Neuron (in vitro differentiated cells): ENCODE data around the gene ZBTB43.

ENCODE experiments used
- H2AFZ ChIP-seq: one replicate; pipeline ENCODE4 v1.6.1; 2013; ENCODE audit warnings: low read depth, mild to moderate bottlenecking, inconsistent platforms, low read length, moderate library complexity
- H3K27me3 ChIP-seq: one replicate; pipeline ENCODE4 v1.6.1; 2013; ENCODE audit warnings: low read length; ENCODE audit not compliant: insufficient read depth
- H3K36me3 ChIP-seq: one replicate; pipeline ENCODE4 v1.6.1; 2013; ENCODE audit warnings: low read length; ENCODE audit not compliant: insufficient read depth
- H3K4me1 ChIP-seq: one replicate; pipeline ENCODE4 v1.6.1; 2013; ENCODE audit warnings: low read length; ENCODE audit not compliant: insufficient read depth
- H3K4me3 ChIP-seq: 2 replicates; pipeline ENCODE4 v1.5.1; 2013; ENCODE audit warnings: mild to moderate bottlenecking, low read length, moderate library complexity
- H3K9me3 ChIP-seq: one replicate; pipeline ENCODE4 v1.6.1; 2013; ENCODE audit warnings: low read length

The ZBTB43 gene

GRCh38 chr9:126880226-126880946 lies 75.5 kb downstream of the ZBTB43 start:
- Histone ChIP-seq H3K27me3 (no peaks in the 10 kb centered on the region), H3K9me3 (peaks cover 2% of the 10 kb centered on the region), H3K4me1 (peaks cover 3% of the 10 kb centered on the region), H3K36me3 (peaks cover 26% of the 10 kb centered on the region), H2AFZ (no peak overlapping the region), H3K4me3 (no peak overlapping the region)

GRCh38 chr9:126880947-126881332 lies 76.1 kb downstream of the ZBTB43 start:
- peaks cover 26% of the 10 kb centered on the region for H3K36me3 ChIP-seq
- no peaks in the 10 kb centered on the region for H3K27me3 ChIP-seq
- peaks cover 3% of the 10 kb centered on the region for H3K4me1 ChIP-seq
- no peak overlapping the region for H3K4me3 ChIP-seq
- H3K9me3 ChIP-seq: peaks cover 2% of the 10 kb centered on the region
- H2AFZ ChIP-seq: no peak overlapping the region

DNA sequence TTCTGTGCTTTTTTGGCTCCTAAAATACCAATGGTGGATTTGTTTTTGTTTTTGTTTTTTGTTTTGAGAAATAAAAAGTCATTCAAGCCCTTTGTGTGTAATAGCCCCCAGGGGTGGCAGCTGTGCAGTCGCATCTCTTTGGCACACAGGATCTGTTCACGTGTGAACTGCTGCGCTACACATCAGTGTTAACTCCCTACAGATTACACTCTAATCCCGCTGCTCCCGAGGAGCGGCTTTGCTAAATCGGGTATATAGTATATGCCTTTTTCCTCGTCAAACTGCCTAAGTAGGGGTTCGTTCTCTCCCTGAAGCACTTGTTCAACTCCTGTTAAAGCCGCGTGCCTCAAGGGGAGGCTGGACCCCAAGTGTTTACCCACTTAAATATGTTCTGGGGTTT lies 77.9 kb downstream of the ZBTB43 start:
- Histone ChIP-seq H2AFZ (no peak overlapping the region), H3K36me3 (peaks cover 26% of the 10 kb centered on the region), H3K4me3 (no peak overlapping the region), H3K9me3 (peaks cover 2% of the 10 kb centered on the region), H3K27me3 (no peaks in the 10 kb centered on the region), H3K4me1 (peaks cover 3% of the 10 kb centered on the region)

DNA sequence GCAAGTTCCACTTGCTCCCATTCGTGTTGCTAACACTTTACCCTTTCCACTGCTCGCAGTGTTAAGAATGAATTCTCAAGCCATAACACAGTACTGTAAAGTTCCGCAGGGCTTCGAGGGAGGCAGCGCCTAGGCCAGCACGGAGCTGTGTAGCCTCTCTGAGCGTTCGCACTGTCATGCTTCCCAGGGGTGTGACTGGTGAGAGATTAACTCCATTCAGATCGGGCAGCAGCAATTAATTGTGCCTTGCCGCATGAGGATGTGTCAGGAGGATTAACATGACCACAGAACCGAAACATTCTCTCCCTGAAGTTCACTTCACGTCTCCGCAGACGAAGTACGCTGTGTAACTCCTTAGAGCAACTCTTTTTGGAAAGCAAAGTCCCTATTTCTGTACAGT lies 78.8 kb downstream of the ZBTB43 start:
- H3K36me3 ChIP-seq: peaks cover 26% of the 10 kb centered on the region

GRCh38 chr9:126885131-126885641 lies 80.3 kb downstream of the ZBTB43 start:
- H3K27me3 ChIP-seq: no peaks in the 10 kb centered on the region
- peaks cover 2% of the 10 kb centered on the region for H3K9me3 ChIP-seq
- H3K4me1 ChIP-seq: peaks cover 3% of the 10 kb centered on the region
- peaks cover 15% of the 10 kb centered on the region for H3K36me3 ChIP-seq
- H2AFZ ChIP-seq: no peak overlapping the region
- H3K4me3 ChIP-seq: no peak overlapping the region

More for the DNA sequence above, 78.8 kb downstream of the ZBTB43 start:
- Histone ChIP-seq H3K4me1 (peaks cover 3% of the 10 kb centered on the region), H2AFZ (no peak overlapping the region), H3K27me3 (no peaks in the 10 kb centered on the region), H3K9me3 (peaks cover 2% of the 10 kb centered on the region), H3K4me3 (no peak overlapping the region)

- H2AFZ ChIP-seq: no peak overlapping the region
- H3K4me3 ChIP-seq: no peak overlapping the region
- H3K4me1 ChIP-seq: peaks cover 3% of the 10 kb centered on the region
- peaks cover 6% of the 10 kb centered on the region for H3K36me3 ChIP-seq
- no peaks in the 10 kb centered on the region for H3K27me3 ChIP-seq
- no peaks in the 10 kb centered on the region for H3K9me3 ChIP-seq
These were observed 81.4 kb downstream of the ZBTB43 start for GRCh38 chr9:126886034-126886822.

DNA sequence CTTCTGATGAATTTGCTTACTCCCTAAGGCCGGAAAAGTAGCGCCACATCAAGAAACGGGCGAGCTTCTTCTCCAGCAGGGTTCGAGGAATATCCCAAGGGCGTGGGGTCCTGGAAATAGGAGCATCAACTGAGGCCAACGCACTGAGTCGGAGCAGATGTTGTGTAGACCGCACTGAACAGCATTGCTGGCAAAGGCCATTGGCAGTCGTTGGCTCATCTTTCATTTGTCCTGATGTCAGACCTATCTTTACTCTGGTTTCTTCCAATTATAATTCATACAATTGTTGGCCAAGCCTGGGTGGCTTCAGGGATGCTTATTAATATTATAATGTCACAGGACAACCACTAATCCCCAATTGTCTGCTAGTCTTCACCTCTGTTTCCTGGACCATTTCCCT lies 82.1 kb downstream of the ZBTB43 start:
- Histone ChIP-seq H3K27me3 (no peaks in the 10 kb centered on the region), H2AFZ (no peak overlapping the region), H3K4me3 (no peak overlapping the region), H3K36me3 (no peaks in the 10 kb centered on the region), H3K4me1 (peaks cover 3% of the 10 kb centered on the region), H3K9me3 (no peaks in the 10 kb centered on the region)
